Glutamatergic neuron (in vitro differentiated cells): ENCODE data around the gene E2F2. TPM values are rescaled to one million over a fixed set of nuclear protein-coding genes. Genes with fewer than 3 reads are reported as not detected.
A peak's percentile ranks its signal among the peaks of the same experiment; 100 is the strongest.

Source experiments
- DNase-seq: peaks from one replicate; pipeline ENCODE4 v3.0.0; 2022
- H3K27ac Mint-ChIP-seq: one replicate; pipeline ENCODE4 v1.8.0; 2020; ENCODE audit warnings: mild to moderate bottlenecking, mixed read lengths, inconsistent platforms; ENCODE audit not compliant: unreplicated experiment
- H3K27me3 Mint-ChIP-seq: one replicate; pipeline ENCODE4 v1.8.0; 2020; ENCODE audit warnings: mild to moderate bottlenecking, moderate library complexity, mixed read lengths, inconsistent platforms; ENCODE audit not compliant: unreplicated experiment
- H3K36me3 Mint-ChIP-seq: one replicate; pipeline ENCODE4 v1.8.0; 2020; ENCODE audit warnings: mild to moderate bottlenecking, mixed read lengths, inconsistent platforms; ENCODE audit not compliant: unreplicated experiment
- H3K4me1 Mint-ChIP-seq: one replicate; pipeline ENCODE4 v1.8.0; 2020; ENCODE audit warnings: mild to moderate bottlenecking, low read depth, mixed read lengths, inconsistent platforms; ENCODE audit not compliant: unreplicated experiment
- H3K4me3 Mint-ChIP-seq: one replicate; pipeline ENCODE4 v1.8.0; 2020; ENCODE audit warnings: mild to moderate bottlenecking, mixed read lengths, inconsistent platforms; ENCODE audit not compliant: unreplicated experiment
- H3K9me3 Mint-ChIP-seq: one replicate; pipeline ENCODE4 v1.8.0; 2020; ENCODE audit warnings: mild to moderate bottlenecking, moderate library complexity, mixed read lengths, inconsistent platforms; ENCODE audit not compliant: unreplicated experiment
- CTCF ChIP-seq: fragments of 200-600 bp; sonication (generic); IDR thresholded peaks from one replicate; pipeline ENCODE4 v1.5.0; 2021; ENCODE audit not compliant: partially characterized antibody, unreplicated experiment
- total RNA-seq: library from RNA; stranded (reverse); fragmentation: NEBNext Ultra II Directional; extraction: Animal tissue kit (Norgen Biotek cat#: 25700); gene quantifications from one replicate; pipeline ENCODE4 v1.2.1, GENCODE V29; 2021; ENCODE audit not compliant: unreplicated experiment

The E2F2 gene
- total RNA-seq, 1 donor from 2014 or later: 5.4 TPM

- H3K27me3 Mint-ChIP-seq: peaks cover 9% of the 10 kb centered on the region
- no peaks in the 10 kb centered on the region for H3K36me3 Mint-ChIP-seq
- DNase-seq: peak; percentile 33
- peak within 1 kb of the TSS; percentile 82 for H3K27ac Mint-ChIP-seq
- H3K4me3 Mint-ChIP-seq: peak within 1 kb of the TSS; percentile 96
- H3K9me3 Mint-ChIP-seq: no peaks in the 10 kb centered on the region
- H3K4me1 Mint-ChIP-seq: peaks cover 7% of the 10 kb centered on the region
- TF ChIP-seq CTCF: no peak
These were observed 47.4 kb downstream of the E2F2 start, which contains the start of gene ASAP3 for GRCh38 chr1:23483321-23484252. Gene ASAP3 (minus strand): TSS chr1:23484179. CDS start chr1:23484133, 46 bp downstream.

GRCh38 chr1:23481904-23482303 lies 49.1 kb downstream of the E2F2 start:
- Mint-ChIP-seq H3K4me1 (peaks cover 7% of the 10 kb centered on the region), H3K36me3 (no peaks in the 10 kb centered on the region), H3K27me3 (peaks cover 9% of the 10 kb centered on the region), H3K9me3 (no peaks in the 10 kb centered on the region), H3K4me3 (peak overlapping the region; percentile 63), H3K27ac (no peak overlapping the region)
- DNase-seq: no peak
- no peak for TF ChIP-seq CTCF

- no peak overlapping the region for H3K4me3 Mint-ChIP-seq
- DNase-seq: no peak
- no peaks in the 10 kb centered on the region for H3K36me3 Mint-ChIP-seq
- no peaks in the 10 kb centered on the region for H3K9me3 Mint-ChIP-seq
- H3K4me1 Mint-ChIP-seq: peaks cover 7% of the 10 kb centered on the region
- no peak overlapping the region for H3K27ac Mint-ChIP-seq
- H3K27me3 Mint-ChIP-seq: peaks cover 8% of the 10 kb centered on the region
- TF ChIP-seq CTCF: no peak
These were observed 49.9 kb downstream of the E2F2 start for GRCh38 chr1:23481026-23481597.

GRCh38 chr1:23480187-23481025 lies 50.6 kb downstream of the E2F2 start:
- Mint-ChIP-seq H3K9me3 (no peaks in the 10 kb centered on the region), H3K4me3 (no peak overlapping the region), H3K27ac (no peak overlapping the region), H3K36me3 (no peaks in the 10 kb centered on the region), H3K4me1 (peaks cover 7% of the 10 kb centered on the region), H3K27me3 (peaks cover 7% of the 10 kb centered on the region)
- no peak for DNase-seq
- no peak for TF ChIP-seq CTCF
